Measurements from ENCODE around the gene CHRNA5.
"Not testable (repeated sequence)": the region's sequence is repeated elsewhere in the genome, so short reads cannot be mapped to it uniquely, and the experiment has no call there.

Gene CHRNA5

DNA sequence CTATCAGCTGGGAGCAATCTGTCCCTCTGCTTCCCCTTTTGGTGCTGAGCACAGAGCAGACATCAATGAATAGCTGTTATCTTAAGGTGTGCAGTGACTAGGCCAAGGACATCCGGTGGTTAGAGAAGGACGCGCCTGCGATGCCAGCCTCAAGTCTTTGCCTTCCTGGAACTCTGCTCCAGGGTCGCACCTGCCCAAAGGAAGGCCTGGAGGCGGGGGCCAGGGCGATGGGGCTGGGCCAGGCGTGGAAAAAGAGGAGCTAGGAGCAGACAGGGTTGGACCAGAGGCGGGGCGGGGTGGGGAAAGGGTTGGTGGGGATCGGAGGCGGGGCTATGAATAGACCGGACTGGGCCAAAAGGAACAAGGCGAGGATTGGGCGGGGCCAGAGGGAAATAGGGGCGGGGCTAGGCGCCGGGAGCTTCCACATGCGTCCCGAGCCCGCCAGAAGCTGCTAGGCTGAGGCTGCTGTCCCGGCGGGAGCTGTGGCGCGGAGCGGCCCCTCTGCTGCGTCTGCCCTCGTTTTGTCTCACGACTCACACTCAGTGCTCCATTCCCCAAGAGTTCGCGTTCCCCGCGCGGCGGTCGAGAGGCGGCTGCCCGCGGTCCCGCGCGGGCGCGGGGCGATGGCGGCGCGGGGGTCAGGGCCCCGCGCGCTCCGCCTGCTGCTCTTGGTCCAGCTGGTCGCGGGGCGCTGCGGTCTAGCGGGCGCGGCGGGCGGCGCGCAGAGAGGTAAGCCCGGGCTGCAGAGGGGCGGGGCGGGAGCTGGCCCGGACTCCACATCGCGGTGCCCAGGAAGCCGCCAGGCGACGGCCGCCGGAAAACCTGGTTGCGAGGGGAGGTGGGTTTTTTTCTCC, at the start of gene CHRNA5:
Gene CHRNA5 (plus strand): TSS at position 424 of the 854 bp plus-strand sequence. CDS start 200 bp downstream, at position 624.
- peak; percentile 77 for DNase-seq (ENCODE audit: low read depth)

DNA sequence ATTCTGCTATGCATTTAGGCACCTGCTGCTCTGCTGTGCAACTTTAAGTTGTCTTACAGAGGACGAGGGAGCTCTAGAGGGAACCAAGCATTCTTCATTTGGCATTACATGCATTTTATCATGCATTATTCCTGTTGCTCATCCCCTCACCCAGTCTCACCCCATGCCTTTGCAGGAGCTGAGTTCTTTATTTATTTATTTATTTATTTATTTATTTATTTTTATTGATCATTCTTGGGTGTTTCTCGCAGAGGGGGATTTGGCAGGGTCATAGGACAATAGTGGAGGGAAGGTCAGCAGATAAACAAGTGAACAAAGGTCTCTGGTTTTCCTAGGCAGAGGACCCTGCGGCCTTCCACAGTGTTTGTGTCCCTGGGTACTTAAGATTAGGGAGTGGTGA, 45.3 kb upstream of the CHRNA5 start:
- DNase-seq (ENCODE audit: low read depth), result not testable (repeated sequence)

DNA sequence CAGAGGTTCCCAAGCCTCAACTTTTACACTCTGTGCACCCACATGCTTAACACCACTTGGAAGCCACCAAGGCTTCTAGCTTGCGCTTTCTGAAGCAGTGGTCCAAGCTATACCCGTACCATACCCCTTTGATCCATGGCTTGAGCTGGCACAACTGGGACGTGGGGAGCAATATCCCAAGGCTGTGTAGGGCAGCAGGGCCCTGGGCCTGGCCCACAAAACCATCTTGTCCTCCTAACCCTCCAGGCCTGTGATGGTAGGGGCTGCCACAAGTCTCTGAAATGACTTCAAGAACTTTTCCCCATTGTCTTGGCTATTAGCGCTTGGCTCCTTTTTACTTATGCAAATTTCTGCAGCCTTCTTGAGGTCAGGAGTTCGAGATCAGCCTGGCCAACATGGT, 41.1 kb upstream of the CHRNA5 start:
- no peak for DNase-seq (ENCODE audit: low read depth)

DNA sequence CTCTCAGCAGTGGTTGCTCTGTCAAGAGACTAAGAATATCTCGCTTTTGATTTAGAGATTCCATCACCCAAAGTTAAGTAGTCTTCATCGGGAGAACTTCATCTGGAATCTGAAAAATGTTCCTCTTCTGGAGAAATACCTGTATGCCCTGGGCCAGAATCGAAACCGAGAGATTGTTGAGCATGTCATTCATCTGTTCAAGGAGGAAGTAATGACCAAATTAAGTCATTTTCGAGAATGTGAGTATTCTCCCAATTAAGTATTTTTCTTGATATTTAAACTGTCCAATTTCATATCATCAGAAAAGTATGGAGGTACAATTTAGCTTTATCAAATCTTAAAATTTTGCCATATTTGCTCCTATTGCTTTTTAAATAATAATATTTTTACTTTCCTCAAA, 38.0 kb upstream of the CHRNA5 start:
- DNase-seq (ENCODE audit: low read depth), result no peak

DNA sequence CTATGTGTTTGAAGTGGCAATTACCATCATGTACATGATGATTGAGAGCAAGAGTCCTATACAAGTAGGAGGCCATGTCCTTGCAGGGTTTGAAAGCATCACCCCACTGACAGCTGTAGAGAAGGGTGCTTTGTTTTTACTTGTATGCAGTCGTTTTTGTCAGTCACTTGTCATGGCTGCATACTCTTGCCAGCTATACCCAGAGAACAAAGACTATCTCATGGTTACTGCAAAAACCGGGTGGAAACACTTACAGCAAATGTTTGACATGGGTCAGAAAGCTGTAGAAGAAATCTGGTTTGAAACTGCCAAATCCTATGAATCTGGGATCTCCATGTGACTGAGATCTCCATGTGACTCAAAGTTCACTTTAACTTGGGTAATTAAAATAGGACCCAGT, 32.0 kb upstream of the CHRNA5 start:
- no peak for DNase-seq (ENCODE audit: low read depth)

DNA sequence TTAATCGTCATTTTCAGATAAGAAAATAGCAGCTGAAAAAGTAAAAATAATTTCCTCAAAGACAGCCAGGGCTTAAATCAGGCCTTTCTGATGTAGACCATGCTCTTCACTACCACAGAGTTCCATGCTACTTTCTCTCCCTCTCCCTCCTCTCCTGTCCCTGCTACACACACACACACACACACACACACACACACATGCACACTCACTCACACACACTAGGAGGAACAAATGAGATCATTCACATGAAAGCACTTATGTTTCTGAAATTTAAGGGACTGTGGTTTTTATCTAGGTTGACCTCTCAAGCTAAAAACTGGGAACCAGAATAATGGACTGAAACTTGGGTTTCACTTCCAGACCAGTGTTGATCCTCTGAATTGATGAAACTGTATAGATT, 29.2 kb upstream of the CHRNA5 start:
- peak; percentile 14 for DNase-seq (ENCODE audit: low read depth)

DNA sequence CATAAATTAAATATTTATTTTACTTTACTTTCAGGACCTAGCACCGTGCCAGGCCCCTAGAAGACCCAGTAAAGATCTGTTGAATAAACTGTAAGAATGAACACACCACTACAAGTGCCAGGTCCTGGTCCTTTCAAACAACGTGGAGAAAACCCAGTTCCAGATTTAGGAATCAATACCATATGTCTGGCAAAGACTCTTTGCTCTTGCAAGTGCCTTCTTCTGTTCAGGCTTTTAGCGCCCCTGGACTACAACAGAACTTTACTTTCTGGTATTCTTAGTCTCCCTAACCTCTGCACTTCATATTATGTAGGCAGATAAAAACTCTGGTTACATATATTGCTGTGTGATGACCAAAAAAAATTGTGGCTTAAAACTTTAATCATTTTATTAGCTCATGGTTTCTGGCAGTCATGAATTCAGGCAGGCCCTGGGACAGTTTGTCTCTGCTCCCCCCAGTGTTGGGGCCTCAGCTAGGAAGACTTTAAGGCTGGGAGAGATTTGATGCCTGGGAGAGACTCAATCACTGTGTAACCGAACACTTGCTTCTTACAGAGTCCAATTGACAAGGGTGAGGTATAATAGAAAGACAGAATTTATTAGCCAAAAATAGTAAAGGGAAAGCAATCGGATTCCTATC, 27.9 kb upstream of the CHRNA5 start:
- no peak for DNase-seq (ENCODE audit: low read depth)

DNA sequence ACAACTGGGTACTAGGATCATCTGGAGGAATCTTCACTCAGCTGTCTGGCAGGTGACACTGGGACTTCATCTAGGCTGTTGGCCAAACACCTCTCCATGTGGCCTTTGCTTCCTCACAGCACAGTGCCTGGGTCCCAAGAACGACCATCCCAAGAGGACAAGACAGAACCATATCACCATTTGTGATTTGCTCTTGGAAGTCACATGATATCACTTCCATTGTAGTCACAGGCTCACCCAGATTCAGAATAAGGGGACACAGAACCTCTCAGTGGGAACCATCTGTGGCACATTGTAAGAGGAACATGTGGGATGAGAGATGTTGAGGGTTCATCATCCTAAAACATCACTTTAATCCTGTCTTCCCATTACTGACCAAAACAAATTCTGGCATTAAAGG, 27.0 kb upstream of the CHRNA5 start:
- DNase-seq (ENCODE audit: low read depth), result no peak

DNA sequence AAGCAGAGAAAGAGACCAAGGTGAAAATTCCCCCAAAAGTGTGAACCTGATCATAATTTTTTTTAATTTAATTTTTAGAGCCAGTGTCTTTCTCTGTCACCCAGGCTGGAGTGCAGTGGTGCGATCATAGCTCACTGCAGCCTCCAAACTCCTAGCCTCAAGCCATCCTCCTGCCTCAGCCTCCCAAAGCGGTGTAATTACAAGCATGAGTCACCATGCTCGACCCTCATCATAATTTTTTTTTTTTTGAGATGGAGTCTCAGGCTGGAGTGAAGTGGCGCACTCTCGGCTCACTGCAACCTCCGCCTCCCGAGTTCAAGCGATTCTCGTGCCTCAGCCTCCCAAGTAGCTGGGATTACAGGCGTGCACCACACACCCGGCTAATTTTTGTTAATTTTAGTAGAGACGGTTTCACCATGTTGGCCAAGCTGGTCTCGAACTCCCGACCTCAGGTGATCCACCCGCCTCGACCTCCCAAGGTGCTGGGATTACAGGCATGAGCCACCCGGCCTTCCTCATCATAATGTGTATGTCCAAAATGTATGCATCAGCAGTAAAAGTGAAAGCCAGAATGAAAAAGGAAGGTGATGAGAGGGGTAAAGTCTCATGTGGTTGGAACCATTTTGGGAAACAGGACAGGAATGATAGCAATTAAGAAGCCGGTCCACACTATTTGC, 25.7 kb upstream of the CHRNA5 start:
- DNase-seq (ENCODE audit: low read depth), result not testable (repeated sequence)

DNA sequence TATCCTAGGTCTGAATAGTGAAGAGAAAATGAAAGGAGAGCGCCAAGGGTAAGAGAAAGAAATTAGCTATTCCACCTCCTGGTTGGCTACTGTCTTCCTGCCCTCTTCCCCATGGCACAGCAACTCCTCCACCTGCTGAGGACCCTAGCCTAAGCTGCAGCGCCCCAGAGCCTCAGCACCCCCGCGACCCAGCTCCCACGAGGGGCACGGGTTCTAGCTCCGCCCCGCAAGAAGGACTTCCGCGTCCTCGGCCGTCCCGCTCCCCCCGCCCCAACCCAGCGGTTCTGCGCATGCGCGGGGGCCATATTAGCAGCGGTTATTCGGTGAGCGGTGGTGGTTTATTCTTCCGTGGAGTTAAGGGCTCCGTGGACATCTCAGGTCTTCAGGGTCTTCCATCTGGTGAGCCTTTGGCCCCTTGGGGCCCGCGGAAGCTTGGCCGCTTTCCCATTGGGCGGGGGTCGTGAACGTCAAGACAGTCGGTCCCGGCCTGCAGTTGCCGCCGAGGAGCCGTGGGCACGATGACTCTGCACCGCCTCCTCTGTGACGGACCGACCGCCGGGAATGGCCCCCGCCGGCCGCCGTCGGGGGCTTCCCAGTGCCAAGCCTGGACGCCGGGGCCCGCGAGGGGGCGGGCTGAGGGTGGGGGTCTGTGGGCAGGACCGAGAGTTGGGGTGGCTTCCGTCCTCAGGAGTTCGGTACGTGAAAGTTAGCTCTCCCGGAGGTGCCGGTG, 25.0 kb upstream of the CHRNA5 start, which contains the start of gene PSMA4:
Gene PSMA4 (plus strand): TSS at position 304 of the 730 bp plus-strand sequence. CDS start 1,484 bp downstream, outside the sequence.
- peak; percentile 77 for DNase-seq (ENCODE audit: low read depth)

DNA sequence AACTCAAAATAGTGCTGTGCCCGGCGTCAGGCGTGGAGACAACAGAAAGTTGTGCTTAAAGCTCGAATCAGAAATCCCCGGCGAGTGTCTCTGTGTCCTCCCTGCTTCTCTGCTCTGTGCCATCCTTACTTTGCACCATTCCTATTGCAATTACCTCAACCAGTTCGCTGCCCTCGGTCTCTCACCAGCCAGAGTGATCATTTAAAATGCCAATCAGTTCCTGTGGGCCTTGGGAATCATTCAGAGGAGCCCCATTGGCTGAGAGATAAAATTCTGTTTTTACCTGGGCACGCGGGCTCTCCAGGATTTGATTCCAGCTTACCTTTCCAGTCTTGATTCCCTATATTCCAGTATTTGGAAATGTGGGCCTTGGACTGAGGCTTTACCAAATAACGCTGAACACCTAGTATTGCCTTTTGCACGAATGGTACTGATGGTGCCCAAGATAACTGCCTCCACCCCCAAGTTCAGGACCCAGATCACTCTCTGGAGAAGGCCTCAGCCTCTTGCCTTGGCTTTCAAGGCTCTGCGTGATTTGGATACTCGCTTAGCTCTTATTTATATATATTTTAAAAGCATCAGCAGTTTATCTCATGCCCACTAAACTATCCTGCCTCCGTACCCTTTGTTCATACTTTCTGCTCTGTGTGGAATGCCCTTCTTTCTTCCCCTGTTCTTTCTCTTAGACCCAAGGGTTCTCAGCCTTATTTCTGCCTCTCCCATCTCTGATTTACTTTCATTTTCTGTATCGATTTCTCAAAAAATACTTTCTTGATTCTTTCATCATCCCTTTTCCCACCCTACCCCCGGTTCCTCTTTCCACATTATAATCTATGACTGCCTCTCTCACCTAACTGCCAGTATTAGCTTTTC, 24.2 kb upstream of the CHRNA5 start:
- DNase-seq (ENCODE audit: low read depth), result peak; percentile 12

DNA sequence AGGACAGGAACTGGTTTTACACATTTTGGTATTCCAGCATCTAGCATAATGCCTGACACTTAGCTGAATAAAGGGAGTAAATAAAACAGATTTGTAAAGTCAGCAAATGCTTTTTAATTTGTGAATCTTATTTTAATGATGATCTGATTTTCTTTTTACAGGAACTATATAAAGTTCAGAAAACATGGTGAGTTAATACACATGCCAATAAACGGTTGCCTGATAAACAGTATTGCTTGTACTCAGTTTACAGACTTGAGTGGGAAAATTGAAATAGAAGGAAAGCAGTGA, 23.6 kb upstream of the CHRNA5 start:
- DNase-seq (ENCODE audit: low read depth), result no peak

DNA sequence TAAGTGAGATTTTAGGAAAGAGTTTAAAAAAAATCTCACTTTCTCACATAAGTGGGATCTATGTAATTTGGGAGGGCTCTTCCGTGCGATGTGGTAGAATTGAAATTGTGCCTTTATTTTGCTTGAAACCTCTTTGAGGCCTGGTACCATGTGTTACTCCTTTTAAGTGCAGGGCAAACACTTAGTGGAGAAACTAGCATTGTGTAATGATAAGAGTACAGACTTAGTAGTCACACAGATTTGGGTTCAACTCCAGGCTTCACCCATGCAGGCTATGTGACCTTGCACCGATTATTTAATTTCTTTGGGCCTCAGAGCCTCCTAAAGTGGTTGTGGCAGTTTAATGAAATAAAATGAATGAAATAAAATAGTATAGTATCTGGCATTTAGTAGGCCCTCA, 22.7 kb upstream of the CHRNA5 start:
- no peak for DNase-seq (ENCODE audit: low read depth)

DNA sequence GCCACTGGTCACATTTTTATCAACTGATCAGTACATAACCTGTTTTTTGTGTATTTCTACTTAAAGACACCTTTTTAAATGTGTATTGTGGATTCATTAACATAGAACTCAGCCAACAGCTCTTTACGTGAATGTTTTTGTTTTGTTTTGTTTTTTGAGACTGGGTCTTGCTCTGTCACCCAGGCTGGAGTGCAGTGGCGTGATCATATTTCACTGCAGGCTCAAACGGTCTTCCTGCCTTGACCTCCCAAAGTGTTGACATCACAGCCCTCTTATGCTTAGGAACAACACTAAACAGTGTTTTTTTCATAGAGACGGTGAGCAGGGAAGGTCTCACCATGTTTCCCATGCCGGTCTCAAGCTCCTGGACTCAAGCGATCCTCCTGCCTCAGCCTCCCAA, 15.1 kb upstream of the CHRNA5 start:
- DNase-seq (ENCODE audit: low read depth), result peak; percentile 5

DNA sequence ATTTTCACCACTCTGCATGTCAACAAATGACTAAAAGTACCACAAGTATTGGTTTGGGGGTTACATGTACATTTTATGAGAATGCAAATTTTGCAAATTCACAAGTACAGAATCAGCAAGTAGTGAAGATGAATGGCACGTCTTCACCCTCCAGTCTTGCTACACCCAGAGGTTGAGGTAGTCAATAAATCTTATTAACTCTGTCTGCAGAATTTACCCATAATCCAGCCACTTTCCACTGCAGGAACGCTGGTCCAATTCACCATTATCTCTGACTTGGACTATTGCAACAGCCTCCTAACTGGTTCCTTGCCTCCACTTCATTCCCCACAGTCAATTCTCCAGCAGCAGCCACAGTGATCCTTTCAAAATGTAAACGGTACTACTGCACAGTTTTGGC, 14.5 kb upstream of the CHRNA5 start:
- DNase-seq (ENCODE audit: low read depth), result no peak

DNA sequence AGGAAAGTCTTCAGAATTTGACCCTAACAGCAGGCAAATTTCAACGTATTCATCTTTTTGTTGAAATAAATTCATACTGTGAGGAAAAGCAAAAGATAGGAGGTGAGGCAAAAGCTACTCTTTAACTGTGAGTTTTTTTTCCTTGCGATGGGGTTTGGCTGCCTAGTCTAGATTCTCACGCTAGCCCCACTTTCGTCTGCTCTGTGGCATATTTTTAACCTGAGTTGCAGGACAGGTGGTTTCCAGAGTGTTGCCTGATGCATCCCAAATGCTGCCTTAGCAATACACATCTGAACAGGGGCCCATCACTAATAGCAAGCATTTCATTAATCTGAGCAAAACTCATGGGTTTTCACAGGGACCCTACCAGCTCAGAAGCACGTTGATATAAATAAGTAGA, 13.4 kb upstream of the CHRNA5 start:
- DNase-seq (ENCODE audit: low read depth), result no peak

DNA sequence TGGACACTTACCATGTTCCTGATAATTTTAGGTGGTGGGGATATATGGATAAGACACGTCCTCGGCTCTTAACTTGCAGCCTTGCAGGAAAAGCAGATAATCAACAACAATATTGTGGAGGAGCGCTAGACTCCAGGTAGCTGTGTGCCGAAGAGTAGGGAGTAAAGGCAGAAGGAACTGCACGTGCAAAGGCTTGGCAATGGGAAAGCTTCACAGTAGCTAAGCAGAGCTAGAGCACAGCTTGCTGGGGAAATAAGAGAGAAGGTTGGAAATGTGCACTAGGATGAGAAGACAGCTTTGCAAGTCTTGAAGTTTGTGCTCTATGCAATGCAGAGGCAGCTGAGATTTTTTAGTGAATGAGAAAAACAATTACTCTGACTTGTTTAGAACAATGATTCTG, 12.7 kb upstream of the CHRNA5 start:
- DNase-seq (ENCODE audit: low read depth), result no peak

DNA sequence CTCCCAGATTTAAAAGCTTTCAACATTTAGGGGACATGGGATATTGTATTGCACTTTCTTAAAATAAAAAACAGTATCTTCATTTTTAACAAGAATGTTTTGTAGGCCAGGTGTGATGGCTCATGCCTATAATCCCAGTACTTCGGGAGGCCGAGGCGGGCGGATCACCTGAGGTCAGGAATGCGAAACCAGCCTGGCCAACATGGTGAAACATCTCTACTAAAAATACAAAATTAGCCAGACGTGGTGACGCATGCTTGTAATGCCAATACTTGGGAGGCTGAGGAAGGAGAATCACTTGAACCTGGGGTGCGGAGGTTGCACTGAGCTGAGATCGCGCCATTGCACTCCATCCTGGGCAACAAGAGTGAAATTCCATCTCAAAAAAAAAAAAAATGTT, 5.1 kb upstream of the CHRNA5 start:
- not testable (repeated sequence) for DNase-seq (ENCODE audit: low read depth)

DNA sequence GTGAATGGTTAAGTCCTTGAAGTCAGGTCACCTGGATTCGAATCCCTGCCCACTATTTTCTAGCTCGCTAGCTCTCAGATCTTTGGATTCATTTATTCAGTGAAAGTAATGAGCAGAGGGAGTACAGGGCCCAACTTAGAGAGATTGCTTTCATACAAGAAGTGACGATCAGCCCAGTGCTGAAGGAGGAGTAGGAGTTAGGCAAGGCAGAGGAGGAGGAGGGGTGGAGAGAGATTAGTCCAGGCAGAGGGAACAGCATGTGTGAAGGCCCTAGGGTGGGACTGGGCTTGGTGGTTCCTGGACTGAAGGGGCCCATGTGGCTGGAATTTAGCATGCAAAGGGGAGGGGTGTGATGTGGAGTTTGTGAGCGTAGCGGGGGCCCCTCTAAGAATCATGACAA, 3.8 kb upstream of the CHRNA5 start:
- no peak for DNase-seq (ENCODE audit: low read depth)

DNA sequence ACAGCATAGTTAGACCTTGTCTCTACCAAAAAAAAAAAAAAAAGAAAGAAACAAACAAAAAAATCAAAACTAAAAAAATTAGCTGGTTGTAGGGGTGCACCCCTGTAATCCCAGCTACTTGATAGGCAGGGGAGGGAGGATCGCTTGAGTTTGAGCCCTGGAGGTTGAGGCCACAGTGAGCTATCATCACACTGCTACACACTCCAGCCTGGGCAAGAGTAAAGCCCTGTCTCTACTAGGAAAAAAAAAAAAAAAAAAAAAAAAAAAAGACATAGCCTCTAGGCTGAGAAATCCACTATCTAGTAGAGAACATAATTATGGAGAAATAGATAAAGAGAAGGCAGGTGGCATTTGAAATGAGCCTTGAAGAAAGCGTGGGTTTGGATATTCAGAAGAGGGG, 2.2 kb upstream of the CHRNA5 start:
- no peak for DNase-seq (ENCODE audit: low read depth)

DNA sequence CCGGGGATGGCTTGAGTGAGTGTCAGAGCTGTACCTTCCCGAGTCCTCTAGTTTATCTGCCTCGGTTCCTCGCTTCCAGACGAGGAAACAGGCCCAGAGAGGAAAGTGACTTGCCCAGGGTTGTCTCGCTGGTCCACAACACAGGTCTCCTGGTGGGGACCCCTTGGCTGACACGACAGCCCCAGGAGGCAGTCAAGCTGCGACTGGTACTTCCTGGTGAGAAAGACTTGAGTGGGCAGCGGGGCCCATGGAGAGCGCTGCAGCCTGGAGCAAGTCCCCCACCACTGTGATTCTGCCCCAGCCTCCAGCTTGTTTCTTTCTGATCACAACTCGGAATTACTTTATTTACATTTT, 600 bp upstream of the CHRNA5 start:
- no peak for DNase-seq (ENCODE audit: low read depth)

Measured in iris pigment epithelial cell (primary cell).